DND-41 (cell line): ENCODE results near the gene TERF2IP.

Experiments used
- EZH2 ChIP-seq: IDR thresholded peaks from 3 replicates; pipeline ENCODE4 v1.6.1; 2012; ENCODE audit warnings: borderline replicate concordance, low read depth, mild to moderate bottlenecking, moderate library complexity, low read length, inconsistent platforms; ENCODE audit not compliant: severe bottlenecking
- TF ChIP-seq, protein P1 (sequence below): IDR thresholded peaks from 2 replicates; pipeline ENCODE4 v1.5.1; 2012; ENCODE audit warnings: borderline replicate concordance, low read length, moderate library complexity, mild to moderate bottlenecking; ENCODE audit not compliant: poor library complexity, severe bottlenecking; ENCODE audit errors: extremely low read depth

- TF ChIP-seq, protein P1, sequence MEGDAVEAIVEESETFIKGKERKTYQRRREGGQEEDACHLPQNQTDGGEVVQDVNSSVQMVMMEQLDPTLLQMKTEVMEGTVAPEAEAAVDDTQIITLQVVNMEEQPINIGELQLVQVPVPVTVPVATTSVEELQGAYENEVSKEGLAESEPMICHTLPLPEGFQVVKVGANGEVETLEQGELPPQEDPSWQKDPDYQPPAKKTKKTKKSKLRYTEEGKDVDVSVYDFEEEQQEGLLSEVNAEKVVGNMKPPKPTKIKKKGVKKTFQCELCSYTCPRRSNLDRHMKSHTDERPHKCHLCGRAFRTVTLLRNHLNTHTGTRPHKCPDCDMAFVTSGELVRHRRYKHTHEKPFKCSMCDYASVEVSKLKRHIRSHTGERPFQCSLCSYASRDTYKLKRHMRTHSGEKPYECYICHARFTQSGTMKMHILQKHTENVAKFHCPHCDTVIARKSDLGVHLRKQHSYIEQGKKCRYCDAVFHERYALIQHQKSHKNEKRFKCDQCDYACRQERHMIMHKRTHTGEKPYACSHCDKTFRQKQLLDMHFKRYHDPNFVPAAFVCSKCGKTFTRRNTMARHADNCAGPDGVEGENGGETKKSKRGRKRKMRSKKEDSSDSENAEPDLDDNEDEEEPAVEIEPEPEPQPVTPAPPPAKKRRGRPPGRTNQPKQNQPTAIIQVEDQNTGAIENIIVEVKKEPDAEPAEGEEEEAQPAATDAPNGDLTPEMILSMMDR, result no peak
- no peak for TF ChIP-seq EZH2
Measured at GRCh38 chr16:75676909-75677308, 29.3 kb downstream of the TERF2IP start, which contains the start of gene CPHXL2.
